Common myeloid progenitor, CD34-positive (primary cell): ENCODE results near the gene TANK.
"Not testable (repeated sequence)": the region's sequence is repeated elsewhere in the genome, so short reads cannot be mapped to it uniquely, and the experiment has no call there.

Experiments used
- CTCF ChIA-PET: fragments of 350-600 bp; sonication (Branson Sonifier 250); formaldehyde crosslinking; loops from one replicate; lab custom pipeline; 2021; ENCODE audit warnings: antibody characterized with exemption; lab: Charles Lee
- POLR2A ChIA-PET: fragments of 350-600 bp; sonication (Branson Sonifier 250); formaldehyde crosslinking; loops from one replicate; lab custom pipeline; 2021; ENCODE audit warnings: antibody characterized with exemption; lab: Charles Lee
- DNase-seq, 3 donors: peaks; one replicate each; pipeline versions ENCODE4 v3.0.0 to v3.0.0-alpha.2; 2013
- H3K27ac ChIP-seq, 2 experiments: 1 replicate in 1 of 2; 2 replicates in 1 of 2; pipeline ENCODE4 v1.7.0; 2013; ENCODE audit warnings: inconsistent platforms in 2 of 2, low read length in 2 of 2, mild to moderate bottlenecking in 2 of 2, low read depth in 1 of 2, moderate library complexity in 1 of 2; ENCODE audit not compliant: severe bottlenecking in 2 of 2, insufficient read depth in 1 of 2, poor library complexity in 1 of 2
- H3K27me3 ChIP-seq, 5 experiments: replicated peaks in 2 of 5; 1 replicate in 3 of 5; 2 replicates in 2 of 5; pipeline versions ENCODE4 v1.6.1 to v1.7.0; 2013; ENCODE audit warnings: low read length in 4 of 5, mild to moderate bottlenecking in 2 of 5, moderate library complexity in 2 of 5, inconsistent platforms in 1 of 5; ENCODE audit not compliant: insufficient read depth in 5 of 5, control insufficient read depth in 4 of 5
- H3K36me3 ChIP-seq, 4 experiments: 1 replicate in 2 of 4; 2 replicates in 2 of 4; pipeline versions ENCODE4 v1.6.1 to v1.7.0; 2013; ENCODE audit warnings: low read length in 3 of 4, control low read depth in 1 of 4, mild to moderate bottlenecking in 1 of 4; ENCODE audit not compliant: control insufficient read depth in 4 of 4, insufficient read depth in 4 of 4
- H3K4me1 ChIP-seq, 4 experiments: 1 replicate in 3 of 4; 2 replicates in 1 of 4; pipeline versions ENCODE4 v1.6.1 to v1.7.1; 2013; ENCODE audit warnings: low read length in 3 of 4, mild to moderate bottlenecking in 3 of 4, control low read depth in 1 of 4, inconsistent platforms in 1 of 4, moderate library complexity in 1 of 4; ENCODE audit not compliant: control insufficient read depth in 4 of 4, insufficient read depth in 4 of 4; ENCODE audit errors: control extremely low read depth in 1 of 4
- H3K4me3 ChIP-seq, 7 experiments: 1 replicate in 4 of 7; 2 replicates in 3 of 7; pipeline versions ENCODE4 v1.5.1 to v1.7.0; 2013; ENCODE audit warnings: mild to moderate bottlenecking in 7 of 7, low read length in 6 of 7, moderate library complexity in 6 of 7, inconsistent platforms in 2 of 7, low read depth in 2 of 7, control low read depth in 1 of 7; ENCODE audit not compliant: insufficient read depth in 4 of 7, control insufficient read depth in 1 of 7; ENCODE audit errors: extremely low read depth in 1 of 7
- H3K9me3 ChIP-seq, 5 experiments: 1 replicate in 4 of 5; 2 replicates in 1 of 5; pipeline versions ENCODE4 v1.6.1 to v1.7.1; 2013; ENCODE audit warnings: low read length in 4 of 5, mild to moderate bottlenecking in 2 of 5, inconsistent platforms in 1 of 5, low read depth in 1 of 5, moderate library complexity in 1 of 5; ENCODE audit not compliant: control insufficient read depth in 4 of 5, insufficient read depth in 2 of 5; ENCODE audit errors: control extremely low read depth in 1 of 5
- WGBS: methylation state at CpG from one replicate; pipeline ENCODE4 v1.1.5; 2013; ENCODE audit not compliant: insufficient coverage; 5-methylcytosine and 5-hydroxymethylcytosine counted together

The TANK gene

GRCh38 chr2:161241894-161242293 lies 81.7 kb downstream of the TANK start:
- CTCF ChIA-PET, result interaction anchor here (0.9 to 5.5 kb wide), 4 partner anchors 11 to 22 kb away, joined by 3 to 35 read pairs (median 4); no protein-coding TSS in a partner anchor
- POLR2A ChIA-PET, result no interaction called here

GRCh38 chr2:161243312-161243711 lies 83.1 kb downstream of the TANK start:
- Histone ChIP-seq H3K9me3 (no peaks in the 10 kb centered on the region), H3K27ac (no peak overlapping the region), H3K27me3 (peaks cover 0 to 18% (median 0%) of the 10 kb centered on the region in 5 experiments), H3K4me1 (peaks cover 0 to 33% (median 21%) of the 10 kb centered on the region in 4 experiments), H3K4me3 (peak overlapping the region in 3 of 7 experiments; percentile 62 to 84 (median 75)), H3K36me3 (peaks cover 0 to 8% (median 1%) of the 10 kb centered on the region in 4 experiments)
- DNase-seq, result peak in 1 of 3 donors; percentile 27
- ChIA-PET CTCF (interaction anchor here (1.0 to 5.5 kb wide), 7 partner anchors 11 to 62 kb away, joined by 3 to 35 read pairs (median 4); no protein-coding TSS in a partner anchor), POLR2A (no interaction called here)
- WGBS, result 74% methylated on average over 2 of the region's 3 CpGs

More at GRCh38 chr2:161241894-161242293, 81.7 kb downstream of the TANK start:
- H3K27ac ChIP-seq, result no peak overlapping the region
- peaks cover 0 to 16% (median 0%) of the 10 kb centered on the region in 5 experiments for H3K27me3 ChIP-seq
- no peak overlapping the region for H3K4me3 ChIP-seq
- H3K4me1 ChIP-seq, result peaks cover 0 to 46% (median 33%) of the 10 kb centered on the region in 4 experiments
- H3K36me3 ChIP-seq, result peaks cover 0 to 10% (median under 1%) of the 10 kb centered on the region in 4 experiments
- no CpG with 5 or more reads among the region's 1 CpG for WGBS
- no peak for DNase-seq
- no peaks in the 10 kb centered on the region for H3K9me3 ChIP-seq

- POLR2A ChIA-PET, result no interaction called here
- no peaks in the 10 kb centered on the region for H3K9me3 ChIP-seq
- peaks cover 0 to 29% (median 16%) of the 10 kb centered on the region in 4 experiments for H3K4me1 ChIP-seq
- H3K27me3 ChIP-seq, result peaks cover 0 to 18% (median 0%) of the 10 kb centered on the region in 5 experiments
- CTCF ChIA-PET, result interaction anchor here (1.0 to 5.5 kb wide), 7 partner anchors 10 to 62 kb away, joined by 3 to 35 read pairs (median 4); no protein-coding TSS in a partner anchor
- DNase-seq, result peak in 1 of 3 donors; percentile 54
- H3K27ac ChIP-seq, result peak overlapping the region; percentile 73 to 80
- peak overlapping the region in 6 of 7 experiments; percentile 43 to 84 (median 66) for H3K4me3 ChIP-seq
- H3K36me3 ChIP-seq, result peaks cover 0 to 8% (median 1%) of the 10 kb centered on the region in 4 experiments
- 24% methylated on average over 4 of the region's 5 CpGs for WGBS
Measured at GRCh38 chr2:161243905-161244304, 83.7 kb downstream of the TANK start.

- not testable (repeated sequence) for H3K36me3 ChIP-seq, H3K9me3 ChIP-seq
- 0% methylated on average over 4 of the region's 53 CpGs for WGBS
- peak; percentile 78 to 95 (median 81) for DNase-seq
- Histone ChIP-seq H3K27me3 (peaks cover 0 to 21% (median 0%) of the 10 kb centered on the region in 5 experiments), H3K27ac (peak overlapping the region; percentile 73 to 80), H3K4me3 (peak overlapping the region; percentile 15 to 84 (median 66)), H3K4me1 (peaks cover 0 to 27% (median 14%) of the 10 kb centered on the region in 4 experiments)
- POLR2A ChIA-PET, result interaction anchor here (0.6 kb wide), 1 partner anchor 190 kb away, joined by 4 read pairs; no protein-coding TSS in a partner anchor
- CTCF ChIA-PET, result interaction anchor here (0.7 to 5.5 kb wide), 6 partner anchors 11 to 61 kb away, joined by 3 to 35 read pairs (median 4); no protein-coding TSS in a partner anchor
Measured at GRCh38 chr2:161244387-161245260, 84.4 kb downstream of the TANK start.

- ChIA-PET POLR2A (no interaction called here), CTCF (interaction anchor here (0.7 to 0.9 kb wide), 3 partner anchors 10 to 30 kb away, joined by 3 read pairs; no protein-coding TSS in a partner anchor)
- H3K36me3 ChIP-seq, result peaks cover 0 to 8% (median 1%) of the 10 kb centered on the region in 4 experiments
- no peaks in the 10 kb centered on the region for H3K9me3 ChIP-seq
- DNase-seq, result peak in 1 of 3 donors; percentile 26
- no CpG with 5 or more reads among the region's 5 CpGs for WGBS
- peaks cover 0 to 27% (median 14%) of the 10 kb centered on the region in 4 experiments for H3K4me1 ChIP-seq
- H3K4me3 ChIP-seq, result peak overlapping the region in 5 of 7 experiments; percentile 62 to 84 (median 67)
- peaks cover 0 to 21% (median 0%) of the 10 kb centered on the region in 5 experiments for H3K27me3 ChIP-seq
- peak overlapping the region; percentile 73 to 80 for H3K27ac ChIP-seq
Measured at GRCh38 chr2:161245261-161245553, 85.0 kb downstream of the TANK start.

- H3K36me3 ChIP-seq, result peaks cover 0 to 8% (median 1%) of the 10 kb centered on the region in 4 experiments
- ChIA-PET CTCF (interaction anchor here (0.7 to 1.5 kb wide), 4 partner anchors 10 to 30 kb away, joined by 3 to 6 read pairs (median 3); no protein-coding TSS in a partner anchor), POLR2A (no interaction called here)
- H3K4me1 ChIP-seq, result peaks cover 0 to 27% (median 14%) of the 10 kb centered on the region in 4 experiments
- H3K4me3 ChIP-seq, result peak overlapping the region in 3 of 7 experiments; percentile 47 to 84 (median 75)
- no peaks in the 10 kb centered on the region for H3K9me3 ChIP-seq
- no CpG with 5 or more reads among the region's 2 CpGs for WGBS
- no peak overlapping the region for H3K27ac ChIP-seq
- peaks cover 0 to 21% (median 0%) of the 10 kb centered on the region in 5 experiments for H3K27me3 ChIP-seq
- DNase-seq, result peak in 1 of 3 donors; percentile 26
Measured at GRCh38 chr2:161245671-161246070, 85.4 kb downstream of the TANK start.
